Prostate gland (tissue), 1 donor: ENCODE data around the gene TMTC1.

Experiments
- POLR2A ChIP-seq: fragments of 450-650 bp; IDR thresholded peaks from one replicate; pipeline ENCODE4 v1.6.1; 2016; ENCODE audit warnings: antibody characterized with exemption, mild to moderate bottlenecking
- POLR2AphosphoS5 ChIP-seq: sonication (generic); formaldehyde crosslinking; IDR thresholded peaks from one replicate; pipeline ENCODE4 v1.6.1; 2017; ENCODE audit warnings: antibody characterized with exemption

GRCh38 chr12:29830391-29830790 is 46.6 kb upstream of the TMTC1 start:
- no peak for TF ChIP-seq POLR2AphosphoS5
- TF ChIP-seq POLR2A = no peak
